IPS DF 19.7 (cell line): Measurements from ENCODE around the gene EIF4E2.
A peak's percentile ranks its signal among the peaks of the same experiment; 100 is the strongest.

Source experiments
- DNase-seq: peaks from one replicate; pipeline ENCODE4 v3.0.0-alpha.2; 2013; ENCODE audit warnings: low read depth, low spot score

Gene EIF4E2, protein sequence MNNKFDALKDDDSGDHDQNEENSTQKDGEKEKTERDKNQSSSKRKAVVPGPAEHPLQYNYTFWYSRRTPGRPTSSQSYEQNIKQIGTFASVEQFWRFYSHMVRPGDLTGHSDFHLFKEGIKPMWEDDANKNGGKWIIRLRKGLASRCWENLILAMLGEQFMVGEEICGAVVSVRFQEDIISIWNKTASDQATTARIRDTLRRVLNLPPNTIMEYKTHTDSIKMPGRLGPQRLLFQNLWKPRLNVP

DNA sequence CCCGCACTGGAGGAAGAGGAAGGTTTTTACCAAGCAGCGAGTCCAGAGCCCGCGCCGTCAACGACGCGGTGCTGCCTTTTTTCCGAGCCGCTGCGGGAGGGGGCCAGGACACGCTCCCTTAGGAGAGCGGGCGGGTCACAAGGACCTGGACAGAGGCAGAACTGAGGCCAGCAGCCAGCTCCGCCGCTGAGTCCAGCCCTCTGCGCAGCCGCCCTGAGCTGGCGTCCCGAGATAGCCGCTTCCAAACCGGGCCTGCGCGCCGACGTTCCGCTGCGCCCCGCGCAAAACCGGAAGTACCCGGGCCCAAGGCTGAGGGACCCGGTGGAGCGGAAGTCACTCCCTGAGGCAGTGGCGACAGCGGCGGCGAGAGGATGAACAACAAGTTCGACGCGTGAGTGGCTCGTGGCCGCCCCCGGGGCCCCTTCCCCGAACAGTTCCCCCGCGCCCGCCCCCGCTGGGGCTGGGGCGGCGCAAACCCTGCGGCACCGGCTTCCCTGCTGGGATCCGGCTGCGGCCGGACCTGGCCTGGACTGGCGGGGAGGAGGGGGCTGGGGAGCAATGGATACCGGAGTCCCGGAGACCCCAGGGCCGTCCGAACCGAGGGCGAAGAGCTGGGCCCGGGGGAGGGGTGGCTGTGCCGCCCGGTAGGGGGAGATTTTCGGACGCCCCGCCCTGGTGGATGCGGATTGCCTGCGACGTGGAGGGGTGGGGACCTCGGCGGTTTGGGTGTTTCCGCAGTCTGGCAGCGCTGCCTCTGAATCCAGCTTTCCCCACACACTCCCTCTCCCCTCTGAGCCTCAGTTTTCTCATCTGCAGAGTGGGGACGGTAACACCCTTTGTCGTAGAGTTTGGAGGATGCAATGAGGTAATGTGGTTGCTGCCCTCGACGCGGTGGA lies at the start of gene EIF4E2, which contains the start of gene TIGD1:
Gene EIF4E2 (plus strand): TSS at position 336 of the 896 bp plus-strand sequence. CDS start 36 bp downstream, at position 372.
Gene TIGD1 (minus strand): TSS at position 204 of the 896 bp plus-strand sequence. CDS start 675 bp downstream, outside the sequence.
- peak; percentile 71 for DNase-seq

DNA sequence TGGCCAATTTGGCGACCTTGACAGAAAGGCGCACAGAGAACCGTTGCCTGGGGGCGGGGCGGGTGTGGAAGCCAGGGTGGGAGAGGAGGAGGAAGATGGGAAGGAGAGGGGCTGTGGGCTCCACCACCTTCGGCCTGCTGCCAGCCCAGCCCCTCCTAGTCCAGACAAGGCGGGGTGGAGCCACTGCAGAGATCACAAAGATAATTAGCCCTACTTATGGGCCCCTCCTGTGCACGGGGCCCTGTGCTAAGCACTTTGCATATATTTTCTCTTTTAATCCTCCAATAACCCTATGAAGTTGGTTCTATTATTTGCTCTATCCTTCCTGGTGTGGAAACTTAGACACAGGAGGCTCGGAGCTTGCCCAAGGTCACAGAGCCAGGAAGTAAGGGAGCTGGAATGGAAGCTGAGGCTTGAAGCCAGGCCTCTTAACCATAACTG lies 49.1 kb upstream of the EIF4E2 start:
- no peak for DNase-seq

DNA sequence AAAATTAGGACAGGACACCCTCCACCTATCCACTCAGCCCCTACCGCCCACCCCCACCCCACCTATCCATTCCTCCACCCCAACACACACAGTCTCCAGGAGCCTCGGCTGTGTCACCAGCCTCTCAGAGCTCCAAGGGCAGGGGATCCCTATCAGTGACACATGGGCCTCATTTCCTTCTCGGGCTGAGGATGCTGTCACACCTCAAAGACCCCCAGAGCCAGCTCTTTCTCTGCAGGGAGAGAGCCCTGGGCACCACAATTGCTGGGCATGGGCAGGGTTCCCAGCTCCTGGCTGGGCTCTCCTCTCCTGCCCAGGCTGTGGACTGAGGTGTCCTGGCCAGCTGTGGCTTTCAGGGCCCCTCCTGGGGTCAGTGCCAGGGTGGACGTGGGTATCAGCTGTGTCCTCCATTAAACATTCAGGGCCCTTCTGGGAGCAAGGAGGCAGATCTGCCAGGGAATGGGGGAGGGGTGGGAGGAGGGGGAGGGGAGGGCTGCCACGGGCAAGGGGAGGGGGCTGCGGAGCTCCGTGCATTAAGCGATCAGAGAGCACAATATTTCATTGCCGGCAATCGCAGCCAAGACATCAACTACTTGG lies 48.6 kb upstream of the EIF4E2 start:
- no peak for DNase-seq

DNA sequence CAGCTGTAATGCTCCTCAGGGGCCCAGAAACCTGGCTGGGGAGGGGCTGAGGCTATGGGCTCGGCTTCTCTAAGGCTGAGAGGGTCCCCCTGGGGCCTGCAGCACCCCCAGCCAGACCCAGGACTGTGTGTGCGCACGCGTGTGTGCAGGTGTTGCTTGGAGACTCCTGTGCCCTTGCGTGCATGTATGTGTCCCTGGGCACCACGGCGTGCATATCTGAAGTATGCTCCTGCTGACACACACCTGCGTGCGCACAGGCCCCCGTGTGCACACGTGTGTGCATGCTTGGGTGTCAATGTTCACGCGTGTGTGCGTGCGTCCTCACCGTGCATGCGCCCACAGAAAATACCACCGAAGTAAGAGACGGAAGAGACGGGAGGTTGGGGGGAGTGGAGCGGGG lies 48.0 kb upstream of the EIF4E2 start:
- no peak for DNase-seq

DNA sequence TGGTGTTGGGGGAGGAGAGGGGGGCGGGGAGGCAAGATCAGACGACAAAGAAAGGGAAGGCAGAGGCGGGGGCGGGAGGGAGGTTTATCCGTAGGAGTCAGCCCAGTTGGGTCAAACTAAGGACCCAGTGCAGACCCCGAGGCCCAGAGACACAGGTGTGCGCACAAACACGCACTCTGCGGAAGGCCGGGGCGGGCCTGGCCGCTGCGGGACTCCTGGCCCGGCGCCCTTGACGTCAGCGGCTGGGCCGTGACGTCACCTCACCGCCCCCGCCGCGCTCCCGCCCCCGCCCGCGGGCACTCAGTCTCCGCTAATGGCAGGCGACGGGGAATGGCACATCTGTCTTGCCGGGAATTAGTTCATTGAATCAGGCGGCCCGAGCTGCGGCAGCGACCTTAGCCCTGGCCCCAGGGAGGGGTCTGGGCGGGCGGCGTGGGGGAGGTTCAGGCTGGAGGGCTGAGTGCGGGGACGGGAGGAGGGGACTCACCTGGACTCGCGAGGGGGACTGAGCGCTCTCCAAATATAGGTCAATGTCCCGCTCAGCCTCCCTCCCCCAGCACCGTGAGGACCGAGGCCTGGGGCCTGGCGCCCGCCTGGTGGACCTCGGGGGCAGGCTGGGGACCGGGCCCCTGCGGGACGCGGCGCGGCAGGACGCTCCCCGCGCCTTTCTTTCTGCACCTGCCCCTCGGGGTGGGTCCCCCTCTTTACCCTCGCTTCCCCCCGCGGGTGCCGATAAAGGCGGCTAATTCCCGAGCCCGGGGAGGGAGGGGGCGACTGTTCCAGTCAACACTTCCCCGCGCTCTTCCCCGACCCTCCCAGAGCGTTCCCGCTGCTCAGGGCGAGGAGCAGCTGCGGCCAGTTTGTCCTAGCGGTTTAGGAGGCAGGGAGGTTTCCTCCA lies 47.3 kb upstream of the EIF4E2 start:
- DNase-seq, result no peak

DNA sequence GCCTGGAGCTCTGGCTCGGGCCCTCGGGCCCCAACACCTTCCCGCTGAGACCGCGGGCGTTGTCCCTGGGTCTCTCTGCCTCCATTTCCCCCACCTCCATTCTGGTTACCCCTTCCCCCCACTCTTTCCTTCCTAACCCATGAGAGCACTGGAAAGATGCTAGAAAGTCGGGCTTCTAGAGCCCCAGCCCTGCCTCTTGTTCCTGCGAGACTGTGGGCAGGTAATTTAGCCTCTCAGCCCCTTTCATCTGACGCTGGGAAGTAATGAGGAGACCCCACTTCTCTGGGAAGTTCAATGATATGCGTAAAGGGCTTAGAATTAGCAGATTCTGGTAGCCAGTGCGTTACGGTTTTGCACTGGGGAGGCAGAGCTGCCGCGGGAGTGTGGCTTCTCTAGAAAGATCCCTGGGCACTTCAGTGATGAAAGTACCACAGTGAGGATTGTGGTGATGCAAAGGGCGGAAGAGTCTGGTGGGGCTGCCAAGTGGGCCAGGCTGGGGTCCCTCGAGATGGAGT lies 46.6 kb upstream of the EIF4E2 start:
- no peak for DNase-seq

DNA sequence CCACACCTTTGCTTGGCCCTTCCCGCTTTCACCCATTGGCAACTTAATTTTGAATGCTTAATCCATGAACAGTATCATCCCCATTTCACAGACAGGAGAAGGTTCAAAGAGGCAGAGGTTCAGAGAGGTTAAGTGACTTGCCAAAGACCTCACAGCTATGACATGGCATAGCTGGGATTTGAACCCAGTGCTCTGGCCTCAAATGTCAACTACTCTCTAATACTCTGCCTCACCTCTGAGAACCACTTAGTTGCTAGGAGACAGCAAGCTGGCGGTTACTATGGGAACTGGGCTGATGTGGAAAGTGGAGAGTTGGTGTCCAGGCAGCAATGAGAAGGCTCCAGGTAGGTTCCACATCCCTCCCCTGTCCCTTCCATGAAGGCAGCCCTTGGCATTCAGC lies 46.1 kb upstream of the EIF4E2 start:
- no peak for DNase-seq

DNA sequence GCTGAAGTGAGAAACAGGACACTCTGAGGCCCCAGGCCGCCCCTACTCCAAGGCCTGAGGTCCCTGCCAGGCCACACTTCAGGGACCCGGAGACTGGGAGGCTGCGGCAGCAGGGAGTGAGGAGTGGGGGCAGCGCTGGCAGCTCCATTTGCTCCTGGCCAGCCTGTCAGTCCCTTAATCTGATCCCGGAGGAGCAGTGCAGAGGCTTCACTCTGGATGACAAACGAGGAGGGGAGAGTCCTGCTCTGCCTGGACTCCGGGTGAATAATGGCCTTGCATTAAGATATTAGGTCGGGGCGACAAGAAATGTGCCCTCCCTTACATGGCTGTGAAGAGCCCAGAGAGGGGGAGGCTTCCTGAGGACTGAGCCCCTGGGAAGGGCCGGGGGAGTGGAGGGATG lies 44.6 kb upstream of the EIF4E2 start:
- no peak for DNase-seq

DNA sequence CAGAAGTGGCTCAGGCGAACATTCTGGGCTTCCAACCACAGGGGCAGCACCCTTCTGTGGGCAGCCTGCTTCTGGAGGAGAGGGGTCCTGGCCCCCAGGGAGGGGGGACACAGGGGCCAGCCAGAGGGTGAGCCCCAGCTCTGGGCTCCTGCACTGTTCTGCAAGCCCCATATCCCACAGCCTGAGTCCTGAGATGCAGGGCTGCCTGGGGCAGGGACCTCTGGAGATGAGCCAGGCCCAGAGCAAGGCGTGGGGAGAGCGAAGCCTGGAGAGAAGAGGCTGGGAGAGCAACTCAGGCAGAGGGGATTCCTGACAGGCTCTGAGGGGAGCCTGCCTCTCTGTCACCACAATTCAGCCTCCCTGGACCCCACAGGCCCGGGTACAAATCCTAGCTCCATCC lies 43.8 kb upstream of the EIF4E2 start:
- no peak for DNase-seq

DNA sequence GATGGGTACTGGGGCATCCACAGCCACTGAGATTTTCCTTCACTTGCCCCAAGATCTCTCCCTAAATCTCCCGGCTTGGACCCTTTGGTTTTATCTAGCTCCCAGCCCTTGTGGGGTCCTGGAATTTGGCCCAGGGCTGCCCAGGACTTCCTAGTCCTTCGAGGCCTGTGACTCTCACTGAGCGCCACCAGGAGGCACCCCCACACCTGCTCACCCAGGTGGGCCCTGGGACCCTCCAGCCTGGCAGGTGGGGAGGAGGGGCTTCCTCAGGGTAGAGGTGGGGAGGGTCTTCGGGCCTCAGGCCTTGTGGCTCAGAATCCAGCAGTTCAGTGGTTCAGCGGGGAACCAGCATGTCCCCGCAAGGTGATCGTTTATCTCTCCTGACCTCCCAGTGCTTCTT lies 42.2 kb upstream of the EIF4E2 start:
- DNase-seq, result no peak

DNA sequence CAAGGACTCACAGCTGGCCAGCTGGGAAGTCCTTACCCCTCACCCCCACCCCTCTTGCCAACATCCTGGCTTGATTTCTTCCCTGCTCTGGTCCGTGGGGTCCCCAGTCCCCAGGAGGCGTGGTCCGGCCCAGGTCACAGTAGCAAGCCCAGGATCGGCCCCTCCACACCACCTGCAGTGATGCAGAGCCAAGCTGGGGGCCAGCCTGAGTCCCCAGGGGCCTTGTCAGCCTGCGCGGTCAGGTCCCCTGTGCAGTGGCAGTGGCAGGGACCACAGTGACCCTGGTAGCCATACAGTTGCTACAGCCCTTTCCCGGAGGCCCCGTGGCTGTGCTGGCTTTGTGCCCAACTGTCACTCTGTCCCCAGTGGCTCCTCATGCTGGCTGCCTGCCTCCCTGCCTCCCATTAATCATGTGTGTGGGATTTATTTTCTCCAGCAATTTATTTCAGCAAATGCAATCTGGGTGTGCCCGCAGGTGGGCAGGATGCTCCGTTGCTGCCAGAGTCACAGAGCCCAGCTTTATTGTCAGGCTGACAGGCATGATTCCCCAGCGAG lies 39.1 kb upstream of the EIF4E2 start:
- no peak for DNase-seq

DNA sequence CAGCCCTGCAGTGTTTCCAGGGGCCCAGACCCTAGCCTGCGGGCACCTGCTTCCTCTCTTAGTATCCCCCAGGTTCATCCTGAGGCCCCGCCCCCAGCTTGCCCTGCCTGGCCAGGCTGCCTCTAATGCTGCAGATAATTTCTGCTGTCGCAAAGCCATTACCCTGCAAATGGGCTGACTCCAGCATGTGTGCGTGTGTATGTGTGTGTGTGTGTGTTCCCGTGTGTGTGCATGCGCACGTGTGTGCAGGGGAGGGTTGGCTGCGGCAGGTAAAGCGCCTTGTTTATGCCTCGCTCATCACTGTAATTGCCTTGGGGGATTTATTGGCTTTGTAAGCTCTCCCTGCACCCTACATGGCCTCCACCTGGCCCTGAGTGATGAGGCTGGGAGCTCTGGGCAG lies 37.9 kb upstream of the EIF4E2 start:
- DNase-seq, result no peak

DNA sequence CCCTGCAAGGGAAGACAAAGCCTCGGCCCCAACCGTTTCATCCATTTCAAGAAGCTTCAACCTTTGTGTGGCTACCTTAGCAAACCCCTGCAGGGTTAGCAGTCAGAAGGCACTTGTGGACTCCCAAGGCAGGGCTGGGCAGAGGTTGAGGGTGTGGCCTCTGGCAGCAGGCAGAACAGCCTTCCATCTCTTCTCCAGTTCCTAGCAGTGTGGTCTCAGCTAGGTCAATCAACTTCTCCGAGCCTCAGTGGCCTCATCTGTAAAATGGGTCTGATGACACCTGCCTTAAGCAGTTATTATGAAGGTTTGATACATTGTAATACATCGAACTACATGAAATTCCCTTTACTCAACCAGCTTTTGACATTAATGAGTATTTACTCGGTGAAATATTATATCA lies 37.1 kb upstream of the EIF4E2 start:
- DNase-seq, result no peak

DNA sequence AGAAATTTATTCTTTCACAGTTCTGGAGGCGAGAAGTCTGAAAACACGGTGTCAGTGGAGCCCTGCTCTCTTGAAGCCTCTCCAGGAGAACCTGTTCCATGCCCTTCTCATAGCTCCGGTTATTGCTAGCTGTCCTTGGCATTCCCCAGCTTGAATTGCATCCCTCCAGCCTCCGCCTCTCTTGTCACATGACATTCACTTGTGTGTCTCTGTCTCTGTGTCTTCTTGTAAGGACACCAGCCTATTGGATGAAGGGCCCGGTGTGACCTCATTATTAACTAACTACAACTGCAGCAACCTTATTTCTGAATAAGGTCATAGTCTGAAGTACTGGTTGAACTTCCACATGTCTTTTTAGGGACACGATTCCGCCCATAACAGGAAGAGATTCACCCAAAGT lies 34.9 kb upstream of the EIF4E2 start:
- DNase-seq, result no peak

DNA sequence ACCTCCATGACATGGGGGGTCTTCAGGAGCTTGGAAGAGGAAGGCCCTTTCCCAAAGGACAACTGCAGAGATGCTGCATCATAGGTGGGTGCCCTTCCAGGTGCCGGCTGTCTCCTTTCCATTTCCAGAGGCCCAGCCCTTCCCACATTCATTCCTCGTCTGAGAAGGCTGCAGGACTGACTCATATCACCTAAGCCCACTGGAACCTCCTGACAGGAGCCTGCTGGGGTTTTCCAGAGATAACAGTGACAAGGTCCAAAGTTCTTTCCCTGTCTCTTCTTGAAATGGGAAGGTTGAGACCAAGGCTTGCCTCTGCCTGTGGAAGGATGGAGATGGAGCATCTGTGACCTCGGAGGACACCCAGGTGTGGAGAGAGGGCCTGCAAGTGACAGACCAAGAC lies 33.9 kb upstream of the EIF4E2 start:
- no peak for DNase-seq

DNA sequence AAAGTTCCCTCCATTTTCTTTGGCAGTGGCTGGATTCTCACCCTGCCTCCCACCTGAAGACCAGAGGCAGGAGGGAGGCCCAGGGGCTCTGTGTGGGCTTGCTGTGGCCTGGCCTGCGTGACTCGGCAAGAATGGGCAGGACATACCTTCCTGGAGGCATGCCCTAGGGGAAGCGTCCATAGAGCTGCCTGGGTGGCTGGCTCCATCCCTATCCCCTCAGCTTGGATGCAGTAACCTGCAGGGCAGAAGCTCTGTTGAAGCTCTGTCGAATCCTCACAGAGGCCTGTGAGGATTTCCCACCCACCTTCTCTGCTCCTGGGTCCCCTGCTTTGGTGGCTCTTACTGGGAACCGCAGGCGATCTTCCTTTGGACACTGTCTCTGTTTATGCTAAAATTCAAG lies 31.6 kb upstream of the EIF4E2 start:
- no peak for DNase-seq

DNA sequence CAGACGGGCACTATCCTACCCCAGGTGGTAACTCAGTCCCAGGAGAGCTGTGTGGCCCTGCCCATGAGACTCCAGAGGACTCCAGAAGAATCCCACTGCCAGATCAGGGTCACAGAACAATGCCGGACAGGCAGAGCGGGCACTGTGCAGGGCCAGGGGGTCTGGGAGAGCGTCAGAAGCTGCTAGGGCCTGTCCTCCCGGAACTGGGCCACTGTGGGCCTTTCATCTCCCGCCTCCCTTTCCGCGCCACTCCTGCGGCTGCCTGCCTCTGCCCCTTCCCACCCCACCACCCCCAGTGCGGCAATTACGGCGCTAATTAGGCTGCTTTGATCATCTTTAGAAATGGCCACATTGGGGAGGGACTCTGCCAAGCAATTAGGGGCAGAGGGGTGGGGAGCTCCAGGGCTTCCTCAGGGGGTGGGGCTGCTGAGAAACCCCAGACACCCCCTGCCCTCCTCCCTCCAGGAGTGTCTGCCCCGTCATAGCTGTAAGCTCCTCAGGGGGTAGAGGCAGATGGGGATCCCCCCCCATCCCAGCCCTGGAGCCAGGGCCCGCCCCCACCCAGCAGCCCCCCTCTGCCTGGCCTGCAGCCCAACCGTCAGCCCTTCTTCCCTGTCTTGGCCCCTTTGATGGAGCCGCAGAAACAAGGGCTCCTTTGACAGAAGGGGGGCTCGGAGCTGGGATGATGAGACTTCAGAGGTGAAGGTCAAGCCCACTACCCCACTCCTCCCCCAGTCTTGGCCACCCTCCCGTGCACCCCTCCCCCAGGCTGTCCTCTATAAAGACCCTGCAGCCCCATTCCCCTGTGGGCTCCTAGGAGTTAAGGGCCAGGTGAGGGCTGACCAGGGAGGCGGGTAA lies 30.7 kb upstream of the EIF4E2 start, which contains the start of gene PRSS56:
Gene PRSS56 (plus strand): TSS at position 808 of the 858 bp plus-strand sequence. CDS start 211 bp downstream, outside the sequence.
- DNase-seq, result no peak

DNA sequence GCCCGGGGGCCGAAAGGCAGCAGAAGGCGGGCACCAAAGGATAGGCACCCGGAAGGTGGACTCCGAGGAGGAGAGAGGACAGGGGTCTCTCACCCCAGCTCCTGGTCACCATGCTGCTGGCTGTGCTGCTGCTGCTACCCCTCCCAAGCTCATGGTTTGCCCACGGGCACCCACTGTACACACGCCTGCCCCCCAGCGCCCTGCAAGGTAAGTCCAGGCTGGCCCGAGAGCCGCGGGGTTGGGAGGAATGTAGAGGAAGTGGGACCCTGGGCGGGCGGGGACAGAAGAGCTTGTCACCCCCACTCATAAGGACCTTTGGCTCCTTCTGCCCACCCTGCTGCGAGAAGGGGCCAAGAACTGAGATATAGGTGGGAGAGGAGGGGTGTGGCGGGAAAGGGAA lies 30.0 kb upstream of the EIF4E2 start:
- no peak for DNase-seq

DNA sequence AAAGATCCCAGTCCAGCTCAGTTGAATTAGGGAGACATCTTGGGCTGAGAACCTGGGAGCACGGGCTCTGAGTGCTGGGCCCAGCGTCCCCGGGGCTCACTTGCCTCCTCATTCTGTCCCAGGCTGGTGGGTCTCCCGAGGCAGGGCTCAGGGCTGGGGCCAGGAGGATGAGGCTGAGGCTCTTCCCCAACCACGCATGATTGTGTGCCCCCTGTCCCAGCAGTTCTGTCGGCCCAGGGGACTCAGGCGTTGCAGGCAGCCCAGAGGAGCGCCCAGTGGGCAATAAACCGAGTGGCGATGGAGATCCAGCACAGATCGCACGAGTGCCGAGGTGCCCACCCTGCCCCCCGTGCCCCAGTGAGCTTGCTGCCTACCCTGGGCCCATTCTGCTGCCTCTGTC lies 29.4 kb upstream of the EIF4E2 start:
- no peak for DNase-seq
